H9 (cell line): Measurements from ENCODE around the gene CACNA1A. TPM values are rescaled to one million over a fixed set of nuclear protein-coding genes. Genes with fewer than 3 reads are reported as not detected.

Experiments
- DNase-seq: peaks from one replicate; pipeline ENCODE4 v3.0.0-alpha.2; 2017
- H2AFZ ChIP-seq: one replicate; pipeline ENCODE4 v1.6.1; 2013; ENCODE audit warnings: mild to moderate bottlenecking, low read length, control low read depth, moderate library complexity
- H2AK5ac ChIP-seq: 2 replicates; pipeline ENCODE4 v1.6.1; 2013; ENCODE audit warnings: low read length, control low read depth, mixed read lengths; ENCODE audit not compliant: insufficient read length
- H2BK120ac ChIP-seq: one replicate; pipeline ENCODE4 v1.6.1; 2013; ENCODE audit warnings: low read depth, mild to moderate bottlenecking, low read length, control low read depth, inconsistent platforms; ENCODE audit not compliant: poor library complexity, severe bottlenecking
- H2BK12ac ChIP-seq: 2 replicates; pipeline ENCODE4 v1.6.1; 2013; ENCODE audit warnings: low read length, control low read depth, mixed read lengths, low read depth; ENCODE audit not compliant: insufficient read length
- H2BK15ac ChIP-seq: 2 replicates; pipeline ENCODE4 v1.6.1; 2013; ENCODE audit warnings: low read depth, low read length, control low read depth
- H2BK20ac ChIP-seq: one replicate; pipeline ENCODE4 v1.6.1; 2013; ENCODE audit warnings: low read depth, mild to moderate bottlenecking, low read length, control low read depth, inconsistent platforms; ENCODE audit not compliant: poor library complexity, severe bottlenecking
- H2BK5ac ChIP-seq: 2 replicates; pipeline ENCODE4 v1.6.1; 2013; ENCODE audit warnings: low read length, control low read depth, mixed read lengths; ENCODE audit not compliant: insufficient read length
- H3K14ac ChIP-seq: 2 replicates; pipeline ENCODE4 v1.6.1; 2013; ENCODE audit warnings: low read length, control low read depth; ENCODE audit not compliant: insufficient read depth
- H3K18ac ChIP-seq: 2 replicates; pipeline ENCODE4 v1.6.1; 2013; ENCODE audit warnings: low read depth, mild to moderate bottlenecking, mixed read lengths, low read length, control low read depth; ENCODE audit not compliant: insufficient read length
- H3K23ac ChIP-seq: 2 replicates; pipeline ENCODE4 v1.6.1; 2013; ENCODE audit warnings: low read length, control low read depth, mixed read lengths, low read depth; ENCODE audit not compliant: insufficient read length
- H3K23me2 ChIP-seq: 2 replicates; pipeline ENCODE4 v1.6.1; 2013; ENCODE audit warnings: low read depth, mild to moderate bottlenecking, mixed read lengths, low read length, control low read depth; ENCODE audit not compliant: insufficient read length, poor library complexity, severe bottlenecking
- H3K27ac ChIP-seq: 2 replicates; pipeline ENCODE4 v1.5.1; 2013; ENCODE audit warnings: low read length, control low read depth, mixed read lengths, low read depth; ENCODE audit not compliant: insufficient read length
- H3K27me3 ChIP-seq: 2 replicates; pipeline ENCODE4 v1.6.1; 2013; ENCODE audit warnings: low read length, control low read depth, inconsistent platforms; ENCODE audit not compliant: insufficient read depth
- H3K4ac ChIP-seq: 2 replicates; pipeline ENCODE4 v1.6.1; 2013; ENCODE audit warnings: low read depth, mild to moderate bottlenecking, control low read depth, inconsistent platforms, low read length, moderate library complexity
- H3K4me1 ChIP-seq: 2 replicates; pipeline ENCODE4 v1.6.1; 2013; ENCODE audit warnings: low read length, control low read depth, inconsistent platforms; ENCODE audit not compliant: insufficient read depth
- H3K4me2 ChIP-seq: 2 replicates; pipeline ENCODE4 v1.6.1; 2013; ENCODE audit warnings: low read length, control low read depth, mixed read lengths; ENCODE audit not compliant: insufficient read length, insufficient read depth
- H3K56ac ChIP-seq: 2 replicates; pipeline ENCODE4 v1.6.1; 2013; ENCODE audit warnings: low read depth, mild to moderate bottlenecking, mixed read lengths, low read length, control low read depth; ENCODE audit not compliant: insufficient read length
- H3K79me1 ChIP-seq: 2 replicates; pipeline ENCODE4 v1.6.1; 2013; ENCODE audit warnings: low read depth, mild to moderate bottlenecking, moderate library complexity, low read length, control low read depth, inconsistent platforms; ENCODE audit not compliant: insufficient read depth, poor library complexity, severe bottlenecking
- H3K79me2 ChIP-seq: 2 replicates; pipeline ENCODE4 v1.6.1; 2013; ENCODE audit warnings: low read length, control low read depth, inconsistent platforms; ENCODE audit not compliant: insufficient read depth
- H3K9ac ChIP-seq: 2 replicates; pipeline ENCODE4 v1.6.1; 2013; ENCODE audit warnings: low read length, control low read depth, mixed read lengths; ENCODE audit not compliant: insufficient read length; ENCODE audit errors: extremely low read depth
- H3K9me3 ChIP-seq: one replicate; pipeline ENCODE4 v1.6.1; 2013; ENCODE audit warnings: low read depth, low read length, inconsistent platforms; ENCODE audit not compliant: control insufficient read depth
- H3T11ph ChIP-seq: one replicate; pipeline ENCODE4 v1.6.1; 2013; ENCODE audit warnings: mild to moderate bottlenecking, low read length, control low read depth, inconsistent platforms
- H4K20me1 ChIP-seq: one replicate; pipeline ENCODE4 v1.6.1; 2013; ENCODE audit not compliant: control insufficient read depth, insufficient read length, insufficient read depth
- H4K5ac ChIP-seq: 2 replicates; pipeline ENCODE4 v1.6.1; 2013; ENCODE audit warnings: low read depth, mild to moderate bottlenecking, mixed read lengths, low read length, control low read depth; ENCODE audit not compliant: insufficient read length
- H4K8ac ChIP-seq: replicated peaks from 2 replicates; pipeline ENCODE4 v1.6.1; 2013; ENCODE audit warnings: low read length, control low read depth, mixed read lengths, low read depth; ENCODE audit not compliant: insufficient read length
- H4K91ac ChIP-seq: 2 replicates; pipeline ENCODE4 v1.6.1; 2013; ENCODE audit warnings: low read depth, mild to moderate bottlenecking, moderate library complexity, mixed read lengths, low read length, control low read depth; ENCODE audit not compliant: insufficient read length
- H3K27ac Mint-ChIP-seq, 3 experiments: 2 replicates in 2 of 3; 3 replicates in 1 of 3; pipeline ENCODE4 v1.8.0; 2020 to 2021; ENCODE audit warnings: mixed read lengths in 3 of 3, mild to moderate bottlenecking in 1 of 3, moderate library complexity in 1 of 3
- H3K27me3 Mint-ChIP-seq: 2 replicates; pipeline ENCODE4 v1.8.0; 2021; ENCODE audit warnings: low read depth, mild to moderate bottlenecking, moderate library complexity, mixed read lengths
- H3K36me3 Mint-ChIP-seq, 3 experiments: 2 replicates in 2 of 3; 3 replicates in 1 of 3; pipeline ENCODE4 v1.8.0; 2020 to 2021; ENCODE audit warnings: low read depth in 3 of 3, mixed read lengths in 3 of 3; ENCODE audit not compliant: insufficient read depth in 1 of 3
- H3K4me1 Mint-ChIP-seq, 2 experiments: 2 replicates each; pipeline ENCODE4 v1.8.0; 2020; ENCODE audit warnings: mixed read lengths in 2 of 2
- H3K4me3 Mint-ChIP-seq, 2 experiments: 2 replicates in 1 of 2; 3 replicates in 1 of 2; pipeline ENCODE4 v1.8.0; 2020 to 2021; ENCODE audit warnings: mild to moderate bottlenecking in 2 of 2, mixed read lengths in 2 of 2, moderate library complexity in 1 of 2
- H3K9me3 Mint-ChIP-seq, 2 experiments: 2 replicates in 1 of 2; 3 replicates in 1 of 2; pipeline ENCODE4 v1.8.0; 2020; ENCODE audit warnings: mild to moderate bottlenecking in 2 of 2, mixed read lengths in 2 of 2, moderate library complexity in 1 of 2
- WGBS: extraction: QIAGEN DNeasy Blood & Tissue Kit; methylation state at CpG from one replicate; pipeline ENCODE4 v1.1.7; 2013; ENCODE audit warnings: missing lambda C conversion rate, low lambda C conversion rate, mixed read lengths; ENCODE audit not compliant: insufficient read length; ENCODE audit errors: extremely low coverage; 5-methylcytosine and 5-hydroxymethylcytosine counted together
- total RNA-seq: library from RNA; stranded (reverse); gene quantifications from 2 replicates; pipeline ENCODE4 v1.2.1, GENCODE V29; 2021
- TF ChIP-seq, protein P1 (sequence below): fragments of 200-600 bp; sonication (generic); conservative IDR thresholded peaks from 3 replicates; pipeline ENCODE4 v1.8.0; 2021; ENCODE audit warnings: antibody characterized with exemption, mild to moderate bottlenecking

Gene CACNA1A
- total RNA-seq, 1 experiment from 2014 or later, result 8.0 TPM

- Histone ChIP-seq H3K27ac (no peak overlapping the region), H2BK20ac (no peak overlapping the region), H3K4ac (no peak overlapping the region), H3K23me2 (no peaks in the 10 kb centered on the region), H4K91ac (no peak overlapping the region), H3K27me3 (no peaks in the 10 kb centered on the region), H3K14ac (no peak overlapping the region), H3T11ph (no peak overlapping the region), H3K18ac (no peak overlapping the region), H4K20me1 (no peaks in the 10 kb centered on the region), H2BK120ac (no peak overlapping the region), H2BK15ac (no peak overlapping the region), H3K9me3 (peaks cover 5% of the 10 kb centered on the region), H2AFZ (no peak overlapping the region), H3K23ac (no peak overlapping the region), H4K8ac (no peak overlapping the region), H2AK5ac (no peak overlapping the region), H3K79me2 (no peaks in the 10 kb centered on the region), H4K5ac (no peak overlapping the region), H3K4me2 (no peak overlapping the region), H3K79me1 (no peaks in the 10 kb centered on the region), H3K56ac (no peak overlapping the region), H3K9ac (no peak overlapping the region), H2BK5ac (no peak overlapping the region), H2BK12ac (no peak overlapping the region), H3K4me1 (no peaks in the 10 kb centered on the region; the same call in 1 of the 2 replicates)
- no peaks in the 10 kb centered on the region; a peak in 1 of 7 replicates for H3K36me3 Mint-ChIP-seq
- H3K27me3 Mint-ChIP-seq, result peaks cover 49% of the 10 kb centered on the region
- peaks cover 0 to 4% of the 10 kb centered on the region in 2 experiments; a peak in 2 of 5 replicates for H3K9me3 Mint-ChIP-seq
- no peak overlapping the region for H3K27ac Mint-ChIP-seq
- H3K4me1 Mint-ChIP-seq, result peaks cover 0 to 9% of the 10 kb centered on the region in 2 experiments; a peak in 3 of 4 replicates
- no peak for DNase-seq
- TF ChIP-seq, protein P1, sequence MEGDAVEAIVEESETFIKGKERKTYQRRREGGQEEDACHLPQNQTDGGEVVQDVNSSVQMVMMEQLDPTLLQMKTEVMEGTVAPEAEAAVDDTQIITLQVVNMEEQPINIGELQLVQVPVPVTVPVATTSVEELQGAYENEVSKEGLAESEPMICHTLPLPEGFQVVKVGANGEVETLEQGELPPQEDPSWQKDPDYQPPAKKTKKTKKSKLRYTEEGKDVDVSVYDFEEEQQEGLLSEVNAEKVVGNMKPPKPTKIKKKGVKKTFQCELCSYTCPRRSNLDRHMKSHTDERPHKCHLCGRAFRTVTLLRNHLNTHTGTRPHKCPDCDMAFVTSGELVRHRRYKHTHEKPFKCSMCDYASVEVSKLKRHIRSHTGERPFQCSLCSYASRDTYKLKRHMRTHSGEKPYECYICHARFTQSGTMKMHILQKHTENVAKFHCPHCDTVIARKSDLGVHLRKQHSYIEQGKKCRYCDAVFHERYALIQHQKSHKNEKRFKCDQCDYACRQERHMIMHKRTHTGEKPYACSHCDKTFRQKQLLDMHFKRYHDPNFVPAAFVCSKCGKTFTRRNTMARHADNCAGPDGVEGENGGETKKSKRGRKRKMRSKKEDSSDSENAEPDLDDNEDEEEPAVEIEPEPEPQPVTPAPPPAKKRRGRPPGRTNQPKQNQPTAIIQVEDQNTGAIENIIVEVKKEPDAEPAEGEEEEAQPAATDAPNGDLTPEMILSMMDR, result no peak
- no peak overlapping the region for H3K4me3 Mint-ChIP-seq
- no CpG with 5 or more reads among the region's 1 CpG for WGBS
Observed at GRCh38 chr19:13539332-13539731, 33.1 kb upstream of the CACNA1A start.
